ENCODE results near the gene MTFR1L.
A peak's percentile ranks its signal among the peaks of the same experiment; 100 is the strongest.

The MTFR1L gene

GRCh38 chr1:25819491-25820246 lies at the start of gene MTFR1L:
TSS of gene MTFR1L (plus strand) at chr1:25819954. CDS start at chr1:25823105, 3,151 bp downstream.
- DNase-seq (ENCODE audit: low read depth in 2 of 2) = peak; percentile 93 to 94

DNA sequence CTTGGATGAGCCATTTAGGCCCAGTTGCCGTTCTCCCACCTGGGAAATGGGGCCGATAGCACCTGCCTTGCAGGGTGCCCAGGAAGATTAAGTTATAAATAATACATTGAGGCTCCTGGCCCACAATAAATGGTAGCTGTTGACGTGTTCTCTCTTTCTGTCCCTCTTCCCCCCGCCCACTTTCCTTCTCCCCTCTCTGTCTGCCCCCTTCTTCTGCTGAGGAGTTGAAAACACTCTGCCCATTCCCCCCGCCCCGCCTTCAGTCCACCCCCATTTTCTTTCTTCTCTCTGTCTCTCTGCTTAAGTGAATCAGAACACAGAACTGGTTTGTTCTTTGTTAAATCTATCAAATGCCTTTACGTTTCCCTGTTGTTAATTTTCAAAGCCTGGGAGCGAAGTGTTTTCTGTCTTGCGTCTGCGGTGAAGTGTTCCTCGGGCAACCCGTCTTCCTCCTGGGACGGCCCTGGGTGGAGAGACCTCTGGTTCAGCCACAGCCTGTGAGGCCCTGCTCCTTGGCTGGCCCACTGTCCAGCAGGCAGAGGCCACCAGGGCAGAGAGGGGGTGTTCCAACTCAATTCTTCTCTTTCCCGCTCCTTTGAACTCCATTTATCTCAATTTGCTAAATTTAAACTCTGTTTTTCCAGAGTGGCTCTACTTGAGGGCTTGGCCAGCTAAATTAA lies 49.1 kb upstream of the MTFR1L start:
- no peak for DNase-seq (ENCODE audit: low read depth in 2 of 2)

GRCh38 chr1:25771221-25772114 lies 48.3 kb upstream of the MTFR1L start:
- no peak for DNase-seq (ENCODE audit: low read depth in 2 of 2)

- DNase-seq (ENCODE audit: low read depth in 2 of 2) = no peak
Observed at GRCh38 chr1:25772164-25772563, 47.6 kb upstream of the MTFR1L start.

DNA sequence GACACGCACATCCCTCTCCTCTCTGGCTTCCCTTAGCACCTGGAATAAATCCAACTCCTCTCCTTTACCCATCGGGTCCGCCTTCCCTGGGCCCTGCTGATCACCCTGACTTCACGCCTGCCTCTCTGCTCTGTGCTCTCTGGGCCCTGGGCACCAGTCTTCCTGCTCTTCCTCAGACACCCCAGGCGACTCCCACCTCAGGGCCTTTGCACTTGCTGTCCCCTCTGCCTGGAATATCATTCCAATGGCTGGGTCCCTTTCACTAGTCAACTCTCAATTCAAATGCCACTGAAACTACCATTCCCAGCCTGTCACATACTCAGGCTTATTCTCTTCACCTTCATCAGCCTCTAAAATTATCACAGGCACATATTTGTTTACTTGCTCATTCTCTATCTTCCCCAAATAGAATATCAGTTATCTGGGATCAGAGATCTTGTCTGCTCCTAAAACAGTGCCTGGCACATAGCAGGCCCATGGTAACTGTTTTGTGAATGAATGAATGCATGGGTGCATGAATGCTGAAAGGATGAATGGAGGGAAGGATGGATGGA lies 47.0 kb upstream of the MTFR1L start:
- no peak for DNase-seq (ENCODE audit: low read depth in 2 of 2)

DNA sequence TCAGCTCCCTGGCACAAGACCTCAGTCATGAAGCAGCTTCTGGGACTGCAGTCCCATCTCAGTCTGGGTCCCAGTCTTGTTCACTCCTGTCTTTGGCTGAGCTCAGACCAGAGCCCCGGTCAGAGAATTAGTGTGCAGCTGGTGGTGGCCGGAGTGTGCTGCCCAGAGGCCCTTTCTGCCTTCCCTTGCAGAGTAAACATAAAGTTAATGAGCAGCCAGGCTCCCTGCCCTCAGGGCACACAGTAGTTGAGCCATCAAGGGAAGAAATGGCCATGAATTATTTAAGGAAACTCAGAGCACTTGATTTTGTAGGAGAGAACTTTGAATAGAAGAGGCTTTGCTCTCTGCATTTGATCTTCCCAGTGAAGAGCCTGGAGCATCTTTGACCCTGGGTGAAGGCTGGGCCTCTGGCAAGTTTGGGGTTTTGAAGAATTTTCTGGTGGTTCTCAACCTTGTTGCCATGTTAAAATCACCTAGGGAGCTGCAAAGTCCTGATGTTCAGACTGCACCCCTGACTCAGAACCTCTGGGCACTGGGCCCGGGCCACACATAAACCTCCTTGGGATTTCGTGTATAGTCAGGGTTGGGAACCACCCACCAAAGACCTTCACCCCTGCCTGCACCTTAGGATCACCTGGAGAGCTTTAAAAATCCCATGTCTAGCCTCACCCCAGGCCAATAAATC lies 46.2 kb upstream of the MTFR1L start:
- DNase-seq (ENCODE audit: low read depth in 2 of 2) = no peak

DNA sequence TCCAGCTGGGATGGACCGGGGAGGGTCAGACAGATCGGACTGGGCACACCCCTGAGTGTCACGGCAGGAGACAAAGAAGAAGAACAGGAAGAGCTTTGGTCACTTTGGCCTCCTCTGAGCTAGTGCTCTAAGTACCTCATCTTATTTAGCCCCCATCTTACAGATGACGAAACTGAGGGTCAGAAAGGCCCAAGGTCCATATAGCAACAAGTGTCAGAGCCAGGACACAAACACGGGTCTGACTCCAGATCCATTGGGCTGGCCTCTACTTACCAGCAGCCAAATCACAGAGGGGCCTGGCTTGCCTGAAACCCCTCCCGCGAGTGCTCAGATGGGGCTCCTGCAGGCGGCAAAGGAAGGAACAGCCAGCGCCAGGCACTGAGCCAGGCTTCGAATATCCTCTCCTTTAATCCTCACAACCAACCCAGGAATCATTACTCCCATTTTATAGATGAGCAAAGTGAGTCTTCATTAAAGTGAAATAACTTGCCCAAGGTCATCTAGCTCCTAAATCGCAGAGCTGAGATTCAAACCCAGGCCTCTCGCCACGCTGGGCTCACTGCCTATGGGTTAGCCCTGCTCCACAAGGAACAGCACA lies 45.4 kb upstream of the MTFR1L start:
- DNase-seq (ENCODE audit: low read depth in 2 of 2) = no peak

DNA sequence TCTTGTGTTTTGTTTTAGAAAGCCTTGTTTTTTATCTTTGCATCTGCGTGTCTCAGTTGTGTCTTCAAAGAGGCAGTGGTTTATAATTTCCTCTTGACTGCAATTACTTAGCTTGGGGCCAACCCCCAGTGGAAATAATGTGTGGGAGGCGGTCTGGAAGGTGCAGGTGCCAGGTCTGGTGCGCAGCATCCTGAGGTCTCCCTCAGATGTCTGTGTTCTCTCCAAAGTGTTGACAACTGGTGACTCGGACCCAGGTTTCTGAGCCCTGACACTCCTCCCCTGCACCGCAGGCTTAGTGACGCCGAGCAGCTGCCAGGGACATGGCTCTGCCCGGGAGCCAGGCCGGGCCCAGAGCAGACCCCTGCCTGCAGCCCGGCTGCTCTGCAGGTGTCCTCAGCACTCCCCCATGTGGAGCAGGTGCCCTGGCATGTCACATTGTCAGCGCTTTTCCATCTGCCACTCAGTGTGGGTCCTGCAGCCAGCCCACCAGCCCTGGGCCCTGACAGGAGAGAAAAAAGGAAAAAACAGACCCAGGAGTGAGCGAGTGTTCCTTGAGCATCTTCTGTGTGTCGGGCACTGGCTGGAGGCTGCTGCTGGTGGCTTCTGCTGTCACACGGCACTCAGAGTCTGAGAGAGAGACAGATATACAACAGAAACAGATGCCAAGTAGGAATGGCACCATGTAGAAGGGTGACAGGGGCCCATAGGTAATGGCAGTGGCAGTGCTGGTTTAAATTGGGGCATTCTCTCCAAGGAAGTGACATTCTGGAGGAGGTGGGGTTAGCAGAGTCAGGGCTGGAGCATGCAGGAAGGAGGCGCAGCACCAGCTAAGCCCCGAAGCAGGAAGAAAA lies 44.6 kb upstream of the MTFR1L start:
- peak; percentile 77 to 80 for DNase-seq (ENCODE audit: low read depth in 2 of 2)

DNA sequence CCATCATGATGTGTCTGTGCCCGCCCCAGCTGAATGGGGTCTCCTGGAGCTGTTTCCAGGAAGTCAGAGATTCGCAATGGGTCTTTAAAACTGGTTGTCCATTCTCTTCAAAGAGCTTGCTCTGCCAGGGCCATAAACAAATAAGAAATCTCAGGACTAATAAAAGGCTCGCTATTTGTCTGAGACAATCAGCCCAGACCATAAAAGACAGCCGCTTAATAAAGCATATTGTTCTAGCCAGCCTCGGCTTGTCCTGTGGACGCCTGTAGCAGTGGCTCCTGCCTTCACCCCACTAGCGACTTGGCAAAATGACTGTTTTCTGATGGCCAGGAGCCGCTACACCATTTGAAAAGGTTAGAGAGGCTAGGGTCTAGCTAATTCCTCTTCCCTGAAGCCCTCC lies 40.4 kb upstream of the MTFR1L start:
- no peak for DNase-seq (ENCODE audit: low read depth in 2 of 2)

GRCh38 chr1:25779894-25780293 lies 39.9 kb upstream of the MTFR1L start:
- no peak for DNase-seq (ENCODE audit: low read depth in 2 of 2)

DNA sequence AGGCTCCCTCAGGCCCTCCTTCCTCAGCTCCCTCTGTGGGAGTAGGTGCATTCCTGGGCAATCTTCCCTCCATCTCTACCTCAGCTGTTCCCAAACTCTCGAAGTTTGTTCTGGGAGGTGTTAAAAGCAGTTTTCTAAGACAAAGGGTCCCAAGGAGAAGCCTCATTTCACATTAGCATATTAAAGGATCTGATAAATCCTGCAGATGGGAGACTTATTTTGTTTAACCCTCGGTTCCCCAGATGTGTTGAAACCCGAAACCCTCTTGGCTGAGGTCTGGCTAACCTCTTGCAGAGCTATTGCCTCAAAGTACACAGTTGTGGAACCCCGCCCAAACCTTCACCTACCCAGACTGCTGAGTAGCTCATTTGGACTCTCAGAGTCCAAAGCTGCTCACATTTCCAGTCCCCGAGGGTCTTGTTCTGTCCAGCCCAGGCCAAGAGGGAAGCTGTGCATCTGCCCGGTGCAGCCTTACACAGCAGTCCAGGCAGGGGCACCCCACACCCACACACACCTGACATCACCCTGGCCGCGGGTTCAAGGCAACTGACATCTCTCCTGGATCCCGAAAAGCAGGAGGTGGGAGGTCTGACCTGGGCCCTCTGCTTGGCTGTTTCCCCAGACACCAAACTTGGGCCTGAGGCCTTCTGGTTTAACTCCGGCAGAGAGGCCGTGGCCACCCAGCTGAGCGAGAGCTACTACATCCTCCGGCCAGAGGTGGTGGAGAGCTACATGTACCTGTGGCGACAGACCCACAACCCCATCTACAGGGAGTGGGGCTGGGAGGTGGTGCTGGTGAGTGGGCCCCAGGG lies 39.2 kb upstream of the MTFR1L start:
- DNase-seq (ENCODE audit: low read depth in 2 of 2) = no peak

GRCh38 chr1:25781130-25781433 lies 38.7 kb upstream of the MTFR1L start:
- no peak for DNase-seq (ENCODE audit: low read depth in 2 of 2)

- no peak for DNase-seq (ENCODE audit: low read depth in 2 of 2)
Observed at GRCh38 chr1:25782608-25783201, 37.0 kb upstream of the MTFR1L start.

DNA sequence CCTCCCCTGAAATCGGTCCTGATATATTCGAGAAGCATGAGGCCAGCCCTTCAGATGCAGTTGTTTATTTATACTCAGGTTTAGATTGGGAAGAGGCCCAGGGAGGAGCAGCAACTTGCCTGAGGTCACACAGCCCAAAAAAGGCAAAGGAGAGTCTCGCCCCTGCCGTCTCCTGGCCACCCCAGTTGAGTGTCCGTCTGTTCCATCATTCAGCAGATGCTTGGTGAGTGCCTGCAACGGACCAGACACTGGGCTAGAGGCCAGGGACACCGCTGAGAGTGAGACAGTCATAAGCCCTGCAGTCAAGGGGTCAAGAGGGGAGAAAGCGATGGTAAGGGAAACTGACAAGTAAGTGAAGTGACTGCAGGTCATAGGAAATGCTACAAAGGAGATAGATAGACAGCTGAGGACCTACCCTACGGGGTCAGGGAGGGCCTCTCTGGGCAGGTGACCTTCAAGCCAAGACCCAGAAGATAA lies 35.1 kb upstream of the MTFR1L start:
- no peak for DNase-seq (ENCODE audit: low read depth in 2 of 2)

- no peak for DNase-seq (ENCODE audit: low read depth in 2 of 2)
Observed at GRCh38 chr1:25785333-25786067, 34.3 kb upstream of the MTFR1L start.

- no peak for DNase-seq (ENCODE audit: low read depth in 2 of 2)
Observed at GRCh38 chr1:25786887-25787759, 32.6 kb upstream of the MTFR1L start.

DNA sequence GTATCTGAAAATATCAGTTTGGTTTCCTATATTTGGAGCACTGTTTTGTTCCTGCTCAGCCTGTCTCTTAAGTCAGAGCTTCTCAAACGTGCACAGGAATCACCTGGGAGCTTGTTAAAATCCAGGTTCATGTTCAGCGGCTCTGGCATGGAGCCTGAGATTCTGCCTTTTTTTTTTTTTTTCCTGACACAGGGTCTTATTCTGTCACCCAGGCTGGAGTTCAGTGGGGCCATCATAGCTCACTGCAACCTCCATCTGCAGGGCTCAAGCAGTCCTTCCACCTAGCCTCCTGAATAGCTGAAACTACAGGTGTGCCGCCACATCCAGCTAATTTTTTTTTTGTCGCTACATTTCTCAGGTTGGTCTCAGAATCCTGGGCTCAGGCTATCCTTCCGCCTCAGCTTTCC lies 32.0 kb upstream of the MTFR1L start:
- no peak for DNase-seq (ENCODE audit: low read depth in 2 of 2)
